MM.1S (cell line): ENCODE data around the gene CCNT2.

Experiments used
- EZH2 ChIP-seq: fragments of 300-600 bp; sonication (generic); optimal IDR thresholded peaks from 2 replicates; pipeline ENCODE3; 2017; ENCODE audit warnings: low read depth, mild to moderate bottlenecking, antibody characterized with exemption, low read length, mixed read lengths
- TF ChIP-seq, protein P1 (sequence below): fragments of 300-600 bp; sonication (generic); IDR thresholded peaks from 2 replicates; pipeline ENCODE4 v1.5.1; 2016; ENCODE audit warnings: antibody characterized with exemption, low read length, mixed read lengths

DNA sequence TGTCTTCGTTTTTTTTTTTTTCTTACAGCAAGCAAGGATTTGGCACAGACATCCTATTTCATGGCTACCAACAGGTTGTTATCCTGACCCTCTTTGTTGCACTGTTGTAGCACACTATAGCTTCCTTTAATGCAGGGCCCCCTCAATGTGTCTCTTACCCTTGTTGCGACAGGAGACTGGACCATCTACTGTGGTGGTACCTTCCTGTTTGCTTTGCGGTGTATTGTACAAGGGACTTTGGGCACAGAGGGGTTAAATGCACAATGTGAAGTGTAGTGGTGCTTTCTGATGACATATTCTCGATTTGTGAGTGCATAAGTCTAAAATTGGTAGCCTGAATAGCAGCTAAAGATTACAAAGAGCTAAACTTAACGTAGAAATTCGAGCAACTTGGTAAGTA, 27.5 kb downstream of the CCNT2 start:
- TF ChIP-seq, protein P1, sequence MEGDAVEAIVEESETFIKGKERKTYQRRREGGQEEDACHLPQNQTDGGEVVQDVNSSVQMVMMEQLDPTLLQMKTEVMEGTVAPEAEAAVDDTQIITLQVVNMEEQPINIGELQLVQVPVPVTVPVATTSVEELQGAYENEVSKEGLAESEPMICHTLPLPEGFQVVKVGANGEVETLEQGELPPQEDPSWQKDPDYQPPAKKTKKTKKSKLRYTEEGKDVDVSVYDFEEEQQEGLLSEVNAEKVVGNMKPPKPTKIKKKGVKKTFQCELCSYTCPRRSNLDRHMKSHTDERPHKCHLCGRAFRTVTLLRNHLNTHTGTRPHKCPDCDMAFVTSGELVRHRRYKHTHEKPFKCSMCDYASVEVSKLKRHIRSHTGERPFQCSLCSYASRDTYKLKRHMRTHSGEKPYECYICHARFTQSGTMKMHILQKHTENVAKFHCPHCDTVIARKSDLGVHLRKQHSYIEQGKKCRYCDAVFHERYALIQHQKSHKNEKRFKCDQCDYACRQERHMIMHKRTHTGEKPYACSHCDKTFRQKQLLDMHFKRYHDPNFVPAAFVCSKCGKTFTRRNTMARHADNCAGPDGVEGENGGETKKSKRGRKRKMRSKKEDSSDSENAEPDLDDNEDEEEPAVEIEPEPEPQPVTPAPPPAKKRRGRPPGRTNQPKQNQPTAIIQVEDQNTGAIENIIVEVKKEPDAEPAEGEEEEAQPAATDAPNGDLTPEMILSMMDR = no peak
- TF ChIP-seq EZH2 = no peak
